GM12873 (cell line): ENCODE results near the gene PTCRA.

Experiments
- CTCF ChIP-seq: IDR thresholded peaks from 2 replicates; pipeline ENCODE4 v1.5.1; 2012; ENCODE audit warnings: low read depth, mild to moderate bottlenecking, moderate library complexity, low read length, control low read depth; ENCODE audit not compliant: insufficient read depth; ENCODE audit errors: missing control alignments

The PTCRA gene

GRCh38 chr6:42942444-42942843 lies 26.6 kb downstream of the PTCRA start:
- TF ChIP-seq CTCF: no peak

GRCh38 chr6:42947950-42948349 lies 32.1 kb downstream of the PTCRA start:
- TF ChIP-seq CTCF: no peak

- TF ChIP-seq CTCF: no peak
Observed at GRCh38 chr6:42952389-42952788, 36.5 kb downstream of the PTCRA start.

- no peak for TF ChIP-seq CTCF
Observed at GRCh38 chr6:42958125-42958524, 42.3 kb downstream of the PTCRA start.

GRCh38 chr6:42959917-42960242 lies 44.0 kb downstream of the PTCRA start:
- TF ChIP-seq CTCF: no peak

GRCh38 chr6:42960243-42961019 lies 44.6 kb downstream of the PTCRA start, which contains the start of gene GNMT:
TSS of gene GNMT (plus strand) at chr6:42960754. CDS start at chr6:42960768, 14 bp downstream.
- TF ChIP-seq CTCF: no peak

- no peak for TF ChIP-seq CTCF
Observed at GRCh38 chr6:42961020-42961470, 45.2 kb downstream of the PTCRA start.
